Natural killer cell treated with Interleukin-12 subunit alpha and Interleukin-12 subunit beta and Interleukin-15 and Interleukin-18, amount 100 ng/mL, for 72 hours (primary cell): ENCODE measurements around the gene DVL1. TPM values are rescaled to one million over a fixed set of nuclear protein-coding genes. Genes with fewer than 3 reads are reported as not detected.

Experiments
- ATAC-seq, 2 donors: fragments of 150-1000 bp; cut with Tn5 transposase in 1 of 2; sonication (Bioruptor Pico), chemical (Tn5 transposase) in 1 of 2; 2 replicates each; pipeline ENCODE4 v1.10.0; 2021
- DNase-seq: peaks from one replicate; pipeline ENCODE4 v3.0.0; 2022; ENCODE audit warnings: low spot score
- H3K27ac Mint-ChIP-seq, 2 donors: 1 replicate in 1 of 2; 2 replicates in 1 of 2; pipeline ENCODE4 v1.8.0; 2022; ENCODE audit warnings: mixed read lengths in 2 of 2, mild to moderate bottlenecking in 1 of 2, moderate library complexity in 1 of 2
- H3K27me3 Mint-ChIP-seq, 2 donors: 1 replicate in 1 of 2; 2 replicates in 1 of 2; pipeline ENCODE4 v1.8.0; 2022; ENCODE audit warnings: mixed read lengths in 2 of 2
- H3K36me3 Mint-ChIP-seq: one replicate; pipeline ENCODE4 v1.8.0; 2022; ENCODE audit warnings: mixed read lengths
- H3K4me1 Mint-ChIP-seq, 2 donors: 1 replicate in 1 of 2; 2 replicates in 1 of 2; pipeline ENCODE4 v1.8.0; 2022; ENCODE audit warnings: low read depth in 2 of 2, mixed read lengths in 2 of 2, mild to moderate bottlenecking in 1 of 2
- H3K4me3 Mint-ChIP-seq: one replicate; pipeline ENCODE4 v1.8.0; 2022; ENCODE audit warnings: mixed read lengths
- H3K9me3 Mint-ChIP-seq: 2 replicates; pipeline ENCODE4 v1.8.0; 2022; ENCODE audit warnings: mixed read lengths
- total RNA-seq, 2 donors: library from RNA; stranded (reverse); gene quantifications; one replicate each; pipeline ENCODE4 v1.2.3, GENCODE V29; 2022

Gene DVL1
- total RNA-seq, 2 donors from 2014 or later: 29.4 to 66.5 TPM

DNA sequence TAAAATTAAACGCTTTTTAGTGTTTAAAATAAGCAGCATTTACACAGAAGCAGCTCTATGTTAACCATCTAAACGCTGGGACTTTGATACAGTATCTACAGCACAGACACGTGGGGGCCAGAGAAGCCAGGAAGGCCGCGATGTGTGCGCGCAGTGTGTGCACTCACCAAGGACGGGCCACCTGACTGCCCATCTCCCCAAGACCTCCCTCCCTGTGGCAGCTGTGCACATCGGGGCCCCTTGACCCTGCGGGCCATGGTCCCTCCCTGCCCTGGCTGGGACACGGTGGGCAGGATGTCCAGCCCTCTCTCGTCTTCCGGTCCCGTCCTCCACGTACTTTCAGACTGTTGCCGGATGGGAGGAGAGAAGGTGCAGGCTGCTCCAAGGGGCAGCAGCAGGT lies 13.9 kb downstream of the DVL1 start:
- no peak for ATAC-seq
- Mint-ChIP-seq H3K27ac (no peak overlapping the region), H3K27me3 (no peaks in the 10 kb centered on the region), H3K4me3 (no peak overlapping the region), H3K4me1 (peaks cover 0 to 2% of the 10 kb centered on the region in 2 donors), H3K36me3 (no peaks in the 10 kb centered on the region), H3K9me3 (no peaks in the 10 kb centered on the region)
- DNase-seq: no peak

DNA sequence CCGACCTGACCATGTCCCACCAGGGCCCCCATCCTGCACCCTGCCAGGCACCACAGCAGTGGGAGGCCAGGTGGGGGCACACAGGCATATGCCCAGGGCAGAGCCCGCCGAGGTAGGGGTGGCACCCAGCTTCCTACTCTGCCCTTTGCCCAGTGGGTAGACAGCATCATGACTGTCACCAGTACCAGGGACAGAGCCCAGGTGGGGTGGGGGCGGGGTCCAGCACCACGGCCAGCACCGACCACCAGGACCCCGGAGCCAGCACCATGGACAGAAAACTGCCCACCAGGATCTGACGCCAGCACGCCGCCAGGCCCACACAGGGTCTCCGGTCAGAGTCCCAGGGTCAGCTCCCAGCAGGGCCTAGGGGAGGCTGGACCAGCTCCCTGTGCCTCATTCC lies 14.4 kb downstream of the DVL1 start:
- no peak overlapping the region for H3K27ac Mint-ChIP-seq
- DNase-seq: no peak
- peaks cover 2 to 3% of the 10 kb centered on the region in 2 donors for H3K4me1 Mint-ChIP-seq
- no peak overlapping the region for H3K4me3 Mint-ChIP-seq
- no peaks in the 10 kb centered on the region for H3K9me3 Mint-ChIP-seq
- H3K36me3 Mint-ChIP-seq: no peaks in the 10 kb centered on the region
- ATAC-seq: no peak
- H3K27me3 Mint-ChIP-seq: no peaks in the 10 kb centered on the region

DNA sequence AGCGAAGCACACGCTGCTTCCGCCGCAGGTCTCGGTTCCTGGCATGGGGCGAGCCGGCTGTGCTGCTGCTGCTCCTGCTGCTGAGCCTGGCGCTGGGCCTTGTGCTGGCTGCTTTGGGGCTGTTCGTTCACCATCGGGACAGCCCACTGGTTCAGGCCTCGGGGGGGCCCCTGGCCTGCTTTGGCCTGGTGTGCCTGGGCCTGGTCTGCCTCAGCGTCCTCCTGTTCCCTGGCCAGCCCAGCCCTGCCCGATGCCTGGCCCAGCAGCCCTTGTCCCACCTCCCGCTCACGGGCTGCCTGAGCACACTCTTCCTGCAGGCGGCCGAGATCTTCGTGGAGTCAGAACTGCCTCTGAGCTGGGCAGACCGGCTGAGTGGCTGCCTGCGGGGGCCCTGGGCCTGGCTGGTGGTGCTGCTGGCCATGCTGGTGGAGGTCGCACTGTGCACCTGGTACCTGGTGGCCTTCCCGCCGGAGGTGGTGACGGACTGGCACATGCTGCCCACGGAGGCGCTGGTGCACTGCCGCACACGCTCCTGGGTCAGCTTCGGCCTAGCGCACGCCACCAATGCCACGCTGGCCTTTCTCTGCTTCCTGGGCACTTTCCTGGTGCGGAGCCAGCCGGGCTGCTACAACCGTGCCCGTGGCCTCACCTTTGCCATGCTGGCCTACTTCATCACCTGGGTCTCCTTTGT lies 15.5 kb downstream of the DVL1 start:
- Mint-ChIP-seq H3K4me3 (no peak overlapping the region), H3K9me3 (no peaks in the 10 kb centered on the region), H3K4me1 (peaks cover 4% of the 10 kb centered on the region in 2 donors), H3K36me3 (no peaks in the 10 kb centered on the region), H3K27me3 (no peaks in the 10 kb centered on the region), H3K27ac (no peak overlapping the region)
- ATAC-seq (no peak), DNase-seq (no peak)

DNA sequence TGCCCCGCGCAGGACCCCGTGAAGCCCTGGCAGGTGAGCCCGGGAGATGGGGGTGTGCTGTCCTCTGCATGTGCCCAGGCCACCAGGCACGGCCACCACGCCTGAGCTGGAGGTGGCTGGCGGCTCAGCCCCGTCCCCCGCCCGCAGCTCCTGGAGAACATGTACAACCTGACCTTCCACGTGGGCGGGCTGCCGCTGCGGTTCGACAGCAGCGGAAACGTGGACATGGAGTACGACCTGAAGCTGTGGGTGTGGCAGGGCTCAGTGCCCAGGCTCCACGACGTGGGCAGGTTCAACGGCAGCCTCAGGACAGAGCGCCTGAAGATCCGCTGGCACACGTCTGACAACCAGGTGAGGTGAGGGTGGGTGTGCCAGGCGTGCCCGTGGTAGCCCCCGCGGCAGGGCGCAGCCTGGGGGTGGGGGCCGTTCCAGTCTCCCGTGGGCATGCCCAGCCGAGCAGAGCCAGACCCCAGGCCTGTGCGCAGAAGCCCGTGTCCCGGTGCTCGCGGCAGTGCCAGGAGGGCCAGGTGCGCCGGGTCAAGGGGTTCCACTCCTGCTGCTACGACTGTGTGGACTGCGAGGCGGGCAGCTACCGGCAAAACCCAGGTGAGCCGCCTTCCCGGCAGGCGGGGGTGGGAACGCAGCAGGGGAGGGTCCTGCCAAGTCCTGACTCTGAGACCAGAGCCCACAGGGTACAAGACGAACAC lies 16.3 kb downstream of the DVL1 start:
- H3K4me1 Mint-ChIP-seq: peaks cover 4% of the 10 kb centered on the region in 2 donors
- ATAC-seq: no peak
- no peaks in the 10 kb centered on the region for H3K36me3 Mint-ChIP-seq

DNA sequence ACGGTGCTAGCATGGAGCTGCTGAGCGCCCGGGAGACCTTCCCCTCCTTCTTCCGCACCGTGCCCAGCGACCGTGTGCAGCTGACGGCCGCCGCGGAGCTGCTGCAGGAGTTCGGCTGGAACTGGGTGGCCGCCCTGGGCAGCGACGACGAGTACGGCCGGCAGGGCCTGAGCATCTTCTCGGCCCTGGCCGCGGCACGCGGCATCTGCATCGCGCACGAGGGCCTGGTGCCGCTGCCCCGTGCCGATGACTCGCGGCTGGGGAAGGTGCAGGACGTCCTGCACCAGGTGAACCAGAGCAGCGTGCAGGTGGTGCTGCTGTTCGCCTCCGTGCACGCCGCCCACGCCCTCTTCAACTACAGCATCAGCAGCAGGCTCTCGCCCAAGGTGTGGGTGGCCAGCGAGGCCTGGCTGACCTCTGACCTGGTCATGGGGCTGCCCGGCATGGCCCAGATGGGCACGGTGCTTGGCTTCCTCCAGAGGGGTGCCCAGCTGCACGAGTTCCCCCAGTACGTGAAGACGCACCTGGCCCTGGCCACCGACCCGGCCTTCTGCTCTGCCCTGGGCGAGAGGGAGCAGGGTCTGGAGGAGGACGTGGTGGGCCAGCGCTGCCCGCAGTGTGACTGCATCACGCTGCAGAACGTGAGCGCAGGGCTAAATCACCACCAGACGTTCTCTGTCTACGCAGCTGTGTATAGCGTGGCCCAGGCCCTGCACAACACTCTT lies 17.0 kb downstream of the DVL1 start:
- Mint-ChIP-seq H3K4me1 (peaks cover 4% of the 10 kb centered on the region in 2 donors), H3K36me3 (no peaks in the 10 kb centered on the region), H3K27ac (no peak overlapping the region), H3K9me3 (no peaks in the 10 kb centered on the region), H3K4me3 (no peak overlapping the region), H3K27me3 (no peaks in the 10 kb centered on the region)
- DNase-seq (no peak), ATAC-seq (no peak)

More for the DNA sequence above, 16.3 kb downstream of the DVL1 start:
- Mint-ChIP-seq H3K27me3 (no peaks in the 10 kb centered on the region), H3K4me3 (no peak overlapping the region), H3K9me3 (no peaks in the 10 kb centered on the region), H3K27ac (no peak overlapping the region)
- no peak for DNase-seq

DNA sequence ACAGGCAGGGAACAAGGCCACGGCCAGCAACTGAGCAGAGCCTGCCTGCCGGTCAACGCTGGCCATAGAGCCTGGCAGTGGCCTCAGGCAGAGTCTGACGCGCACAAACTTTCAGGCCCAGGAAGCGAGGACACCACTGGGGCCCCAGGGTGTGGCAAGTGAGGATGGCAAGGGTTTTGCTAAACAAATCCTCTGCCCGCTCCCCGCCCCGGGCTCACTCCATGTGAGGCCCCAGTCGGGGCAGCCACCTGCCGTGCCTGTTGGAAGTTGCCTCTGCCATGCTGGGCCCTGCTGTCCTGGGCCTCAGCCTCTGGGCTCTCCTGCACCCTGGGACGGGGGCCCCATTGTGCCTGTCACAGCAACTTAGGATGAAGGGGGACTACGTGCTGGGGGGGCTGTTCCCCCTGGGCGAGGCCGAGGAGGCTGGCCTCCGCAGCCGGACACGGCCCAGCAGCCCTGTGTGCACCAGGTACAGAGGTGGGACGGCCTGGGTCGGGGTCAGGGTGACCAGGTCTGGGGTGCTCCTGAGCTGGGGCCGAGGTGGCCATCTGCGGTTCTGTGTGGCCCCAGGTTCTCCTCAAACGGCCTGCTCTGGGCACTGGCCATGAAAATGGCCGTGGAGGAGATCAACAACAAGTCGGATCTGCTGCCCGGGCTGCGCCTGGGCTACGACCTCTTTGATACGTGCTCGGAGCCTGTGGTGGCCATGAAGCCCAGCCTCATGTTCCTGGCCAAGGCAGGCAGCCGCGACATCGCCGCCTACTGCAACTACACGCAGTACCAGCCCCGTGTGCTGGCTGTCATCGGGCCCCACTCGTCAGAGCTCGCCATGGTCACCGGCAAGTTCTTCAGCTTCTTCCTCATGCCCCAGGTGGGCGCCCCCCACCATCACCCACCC lies 17.9 kb downstream of the DVL1 start, which contains the start of gene TAS1R3:
TSS of gene TAS1R3 (plus strand) at position 213 of the 898 bp plus-strand sequence. CDS start at position 279, 66 bp downstream.
- H3K4me1 Mint-ChIP-seq: peaks cover 4 to 5% of the 10 kb centered on the region in 2 donors
- H3K36me3 Mint-ChIP-seq: no peaks in the 10 kb centered on the region
- ATAC-seq (no peak), DNase-seq (no peak)
- no peak within 1 kb of the TSS for H3K4me3 Mint-ChIP-seq
- no peaks in the 10 kb centered on the region for H3K27me3 Mint-ChIP-seq
- H3K27ac Mint-ChIP-seq: no peak within 1 kb of the TSS
- H3K9me3 Mint-ChIP-seq: no peaks in the 10 kb centered on the region

DNA sequence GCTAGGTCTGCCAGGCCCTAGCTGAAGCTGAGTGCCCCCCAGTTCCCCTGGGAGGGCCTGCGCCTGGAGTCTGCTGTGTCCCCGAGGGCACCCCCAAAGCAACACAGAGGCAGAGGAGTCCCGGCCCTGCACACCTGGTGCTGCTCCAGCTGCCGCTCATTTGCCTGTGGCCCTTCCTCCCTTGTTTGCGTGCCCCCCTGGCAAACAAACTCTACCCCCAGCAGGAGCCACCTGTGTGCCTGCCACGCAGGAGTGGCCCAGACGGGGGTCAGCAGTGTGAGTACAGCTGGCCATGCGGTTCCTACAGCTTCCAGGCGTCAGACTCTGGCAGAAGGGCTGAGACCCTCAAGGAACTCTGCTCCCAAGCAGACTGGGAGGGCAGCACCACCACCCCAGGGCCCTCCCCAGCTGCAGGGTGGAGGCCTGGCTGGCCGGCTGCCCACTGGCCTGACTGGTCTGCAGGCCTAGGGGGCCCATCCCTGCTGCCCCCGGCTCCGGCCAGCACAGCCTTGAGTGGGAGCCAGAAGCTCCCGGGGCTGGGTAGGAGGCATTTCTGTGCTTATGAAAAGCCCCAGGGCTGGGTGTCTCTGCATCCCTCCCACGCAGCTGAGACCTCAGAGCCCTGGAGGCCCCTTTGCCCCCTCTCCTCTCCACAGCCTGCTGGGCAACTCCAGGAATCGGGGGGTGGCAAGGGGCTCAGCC lies 18.7 kb downstream of the DVL1 start:
- DNase-seq (no peak), ATAC-seq (no peak)
- Mint-ChIP-seq H3K4me3 (no peak overlapping the region), H3K4me1 (peaks cover 4 to 7% of the 10 kb centered on the region in 2 donors), H3K36me3 (no peaks in the 10 kb centered on the region), H3K27ac (no peak overlapping the region), H3K9me3 (no peaks in the 10 kb centered on the region), H3K27me3 (no peaks in the 10 kb centered on the region)

DNA sequence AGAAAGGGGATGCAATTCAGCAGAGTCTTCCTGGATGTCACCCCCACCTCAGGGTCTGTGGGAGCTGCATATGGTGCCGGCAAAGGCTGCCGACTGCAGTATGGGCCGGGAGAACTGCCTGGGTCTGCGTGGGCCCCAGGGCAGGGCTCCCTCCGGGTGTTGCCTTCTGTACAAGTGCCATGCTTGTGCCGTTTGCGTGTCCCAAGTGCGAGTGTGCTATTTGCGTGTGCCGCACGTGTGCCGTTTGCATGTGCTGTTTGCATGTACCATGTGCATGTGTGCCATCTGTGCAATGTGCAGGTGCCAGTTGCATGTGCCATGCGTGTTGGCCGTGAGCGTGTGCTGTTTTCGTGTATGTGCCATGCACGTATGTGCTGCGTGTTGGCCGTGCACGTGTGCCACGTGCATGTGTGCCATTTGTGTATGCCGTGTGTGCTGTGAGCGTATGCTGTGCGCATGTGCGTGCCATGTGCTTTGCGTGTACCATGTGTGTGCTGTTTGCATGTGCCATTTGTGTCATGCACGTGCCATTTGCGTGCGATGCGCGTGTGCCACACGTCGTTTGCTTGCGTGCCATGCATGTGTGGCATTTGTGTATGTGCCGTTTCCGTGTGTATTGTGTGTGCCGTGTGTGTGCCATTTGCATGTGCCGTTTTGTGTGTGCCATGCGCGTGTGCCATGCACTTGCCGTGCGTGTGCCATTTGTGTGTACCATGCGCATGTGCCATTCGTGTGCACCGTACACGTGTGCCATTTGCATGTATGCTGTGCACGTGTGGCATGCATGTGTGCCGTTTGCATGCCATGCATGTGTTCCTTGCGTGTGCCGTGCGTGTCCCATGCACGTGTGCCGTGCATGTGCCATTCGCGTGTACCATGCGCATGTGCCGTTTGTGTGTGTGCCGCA lies 19.7 kb downstream of the DVL1 start:
- no peak overlapping the region for H3K27ac Mint-ChIP-seq
- H3K4me1 Mint-ChIP-seq: peaks cover 4 to 8% of the 10 kb centered on the region in 2 donors
- H3K9me3 Mint-ChIP-seq: no peaks in the 10 kb centered on the region
- DNase-seq (no peak), ATAC-seq (no peak)
- H3K27me3 Mint-ChIP-seq: no peaks in the 10 kb centered on the region
- no peak overlapping the region for H3K4me3 Mint-ChIP-seq
- no peaks in the 10 kb centered on the region for H3K36me3 Mint-ChIP-seq

DNA sequence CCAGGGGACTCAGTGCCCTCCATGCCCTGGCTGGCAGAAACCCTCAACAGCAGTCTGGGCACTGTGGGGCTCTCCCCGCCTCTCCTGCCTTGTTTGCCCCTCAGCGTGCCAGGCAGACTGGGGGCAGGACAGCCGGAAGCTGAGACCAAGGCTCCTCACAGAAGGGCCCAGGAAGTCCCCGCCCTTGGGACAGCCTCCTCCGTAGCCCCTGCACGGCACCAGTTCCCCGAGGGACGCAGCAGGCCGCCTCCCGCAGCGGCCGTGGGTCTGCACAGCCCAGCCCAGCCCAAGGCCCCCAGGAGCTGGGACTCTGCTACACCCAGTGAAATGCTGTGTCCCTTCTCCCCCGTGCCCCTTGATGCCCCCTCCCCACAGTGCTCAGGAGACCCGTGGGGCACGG lies 21.0 kb downstream of the DVL1 start:
- peaks cover 6% of the 10 kb centered on the region for H3K36me3 Mint-ChIP-seq
- no peak overlapping the region for H3K27ac Mint-ChIP-seq
- no peaks in the 10 kb centered on the region for H3K9me3 Mint-ChIP-seq
- H3K4me3 Mint-ChIP-seq: no peak overlapping the region
- H3K27me3 Mint-ChIP-seq: no peaks in the 10 kb centered on the region
- no peak for ATAC-seq
- no peak for DNase-seq
- H3K4me1 Mint-ChIP-seq: peaks cover 9 to 15% of the 10 kb centered on the region in 2 donors

DNA sequence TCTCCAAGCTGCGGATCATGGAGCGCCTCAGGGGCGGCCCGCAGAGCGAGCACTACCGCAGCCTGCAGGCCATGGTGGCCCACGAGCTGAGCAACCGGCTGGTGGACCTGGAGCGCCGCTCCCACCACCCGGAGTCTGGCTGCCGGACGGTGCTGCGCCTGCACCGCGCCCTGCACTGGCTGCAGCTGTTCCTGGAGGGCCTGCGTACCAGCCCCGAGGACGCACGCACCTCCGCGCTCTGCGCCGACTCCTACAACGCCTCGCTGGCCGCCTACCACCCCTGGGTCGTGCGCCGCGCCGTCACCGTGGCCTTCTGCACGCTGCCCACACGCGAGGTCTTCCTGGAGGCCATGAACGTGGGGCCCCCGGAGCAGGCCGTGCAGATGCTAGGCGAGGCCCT lies 21.9 kb downstream of the DVL1 start:
- no peaks in the 10 kb centered on the region for H3K9me3 Mint-ChIP-seq
- no peak for DNase-seq
- no peak for ATAC-seq
- peaks cover 19 to 20% of the 10 kb centered on the region in 2 donors for H3K4me1 Mint-ChIP-seq
- peaks cover 6% of the 10 kb centered on the region for H3K36me3 Mint-ChIP-seq
- no peaks in the 10 kb centered on the region for H3K27me3 Mint-ChIP-seq
- no peak overlapping the region for H3K27ac Mint-ChIP-seq
- H3K4me3 Mint-ChIP-seq: no peak overlapping the region

DNA sequence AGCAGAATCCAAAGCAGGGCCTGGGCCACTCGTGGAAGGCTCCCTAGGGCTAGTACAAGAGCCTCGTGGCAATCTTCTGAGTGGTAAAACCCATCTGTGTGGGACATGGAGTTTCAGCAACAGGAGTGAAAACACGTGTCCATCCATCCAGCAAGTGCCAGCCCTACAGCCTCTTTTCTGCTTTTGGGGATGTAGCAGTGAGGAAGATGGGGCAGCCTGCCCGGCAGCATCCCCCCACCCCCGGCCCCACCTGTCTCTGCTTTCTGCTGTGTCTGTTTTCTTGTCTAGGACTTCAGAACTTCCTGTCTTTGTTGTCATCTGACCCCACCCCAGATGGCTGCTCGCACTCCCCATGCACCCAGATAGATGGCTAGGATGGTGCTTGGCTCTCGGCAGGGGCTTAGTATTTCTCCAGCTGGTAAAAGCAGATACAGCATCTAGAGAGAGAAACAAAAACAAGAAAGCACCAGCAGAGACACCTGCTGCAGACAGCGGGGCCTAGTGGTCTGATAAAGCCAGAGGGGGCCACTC lies 23.1 kb downstream of the DVL1 start:
- ATAC-seq: no peak
- H3K4me3 Mint-ChIP-seq: peak overlapping the region; percentile 32
- H3K9me3 Mint-ChIP-seq: no peaks in the 10 kb centered on the region
- H3K36me3 Mint-ChIP-seq: peaks cover 6% of the 10 kb centered on the region
- peak overlapping the region in 1 of 2 donors; percentile 31 for H3K27ac Mint-ChIP-seq
- peaks cover 23 to 24% of the 10 kb centered on the region in 2 donors for H3K4me1 Mint-ChIP-seq
- H3K27me3 Mint-ChIP-seq: no peaks in the 10 kb centered on the region
- DNase-seq: no peak
